IPS-NIHi11 (cell line): ENCODE measurements around the gene DOCK1.
"Not testable (repeated sequence)": the region's sequence is repeated elsewhere in the genome, so short reads cannot be mapped to it uniquely, and the experiment has no call there.

Source experiments
- DNase-seq: peaks from one replicate; pipeline ENCODE4 v3.0.0; 2012; ENCODE audit warnings: mixed read lengths, low spot score

The DOCK1 gene

DNA sequence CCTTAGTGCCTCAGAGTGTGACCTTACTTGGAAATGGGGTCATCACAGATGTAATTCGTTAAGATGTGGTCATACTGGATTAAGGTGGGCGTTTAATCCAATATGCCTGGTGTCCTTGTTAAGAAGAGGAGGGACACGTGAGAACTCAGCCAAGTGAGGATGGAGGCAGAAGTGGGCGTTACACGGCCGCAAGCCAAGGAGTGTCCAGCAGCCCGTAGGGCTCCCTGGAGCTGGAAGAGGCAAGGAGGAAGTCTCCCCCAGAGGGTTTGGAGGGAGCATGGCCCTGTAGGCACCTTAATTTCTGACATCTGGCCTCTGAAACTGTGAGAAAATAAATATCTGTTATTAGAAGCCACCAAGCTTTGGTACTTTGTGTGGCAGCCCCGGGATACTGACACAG is 21.3 kb downstream of the DOCK1 start:
- no peak for DNase-seq

DNA sequence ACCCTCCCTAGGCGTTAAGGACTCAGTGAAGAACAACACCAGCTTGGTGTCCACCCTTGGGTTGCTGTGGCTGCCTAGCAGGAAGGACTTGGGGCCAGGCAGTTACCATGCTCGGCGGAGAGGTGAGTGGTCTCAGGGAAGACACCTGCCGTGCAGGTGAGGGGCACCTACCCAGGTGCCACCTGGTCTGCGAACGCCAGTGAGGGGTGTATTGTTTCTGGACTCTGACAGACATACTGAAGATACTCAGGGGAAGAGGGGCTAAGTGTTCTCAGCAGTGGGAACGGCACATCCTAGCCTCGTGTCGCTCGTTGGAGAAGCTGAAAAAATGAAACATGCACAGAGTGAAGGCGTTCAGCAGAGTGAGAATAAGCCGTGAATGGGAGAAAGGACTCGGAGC is 22.6 kb downstream of the DOCK1 start:
- DNase-seq = no peak

DNA sequence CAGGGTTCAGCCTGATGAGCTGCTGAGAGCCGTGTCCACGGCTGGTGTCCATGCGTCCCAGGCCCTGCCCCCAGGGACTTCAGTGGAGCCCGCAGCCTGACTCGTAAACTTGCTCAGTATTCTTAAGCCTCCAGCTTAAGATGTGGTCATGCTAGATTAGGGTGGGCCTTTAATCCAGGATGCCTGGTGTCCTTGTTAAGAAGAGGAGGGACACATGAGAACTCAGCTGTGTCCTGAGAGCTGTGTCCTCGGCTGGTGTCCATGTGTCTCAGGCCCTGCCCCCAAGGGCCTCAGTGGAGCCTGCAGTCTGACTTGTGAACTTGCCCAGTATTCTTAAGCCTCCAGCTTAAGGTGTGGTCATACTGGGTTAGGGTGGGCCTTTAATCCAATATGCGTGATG is 23.0 kb downstream of the DOCK1 start:
- DNase-seq = no peak

GRCh38 chr10:126929391-126929790 is 24.2 kb downstream of the DOCK1 start:
- no peak for DNase-seq

GRCh38 chr10:126930131-126930882 is 25.1 kb downstream of the DOCK1 start:
- DNase-seq = no peak

- no peak for DNase-seq
These were observed 25.8 kb downstream of the DOCK1 start for GRCh38 chr10:126930883-126931503.

DNA sequence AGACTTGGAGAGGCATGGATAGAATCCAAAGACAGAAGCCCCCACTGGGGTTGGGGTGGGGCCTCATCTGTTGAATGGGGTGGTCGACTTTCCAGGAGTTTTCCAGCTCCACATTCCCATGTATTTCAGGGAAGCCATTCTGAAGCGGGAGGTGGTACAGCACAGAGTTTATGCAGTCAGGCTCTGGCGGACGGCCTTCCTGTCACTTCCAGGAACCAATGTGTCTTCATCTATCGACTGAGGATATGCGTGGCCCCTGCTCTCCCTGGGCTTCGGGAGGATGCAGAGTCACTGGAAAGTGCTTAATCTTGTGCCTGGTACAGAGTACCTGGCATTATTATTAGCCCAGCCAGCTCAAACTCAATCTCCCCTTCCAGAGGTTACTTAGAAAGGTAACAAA is 26.3 kb downstream of the DOCK1 start:
- no peak for DNase-seq

DNA sequence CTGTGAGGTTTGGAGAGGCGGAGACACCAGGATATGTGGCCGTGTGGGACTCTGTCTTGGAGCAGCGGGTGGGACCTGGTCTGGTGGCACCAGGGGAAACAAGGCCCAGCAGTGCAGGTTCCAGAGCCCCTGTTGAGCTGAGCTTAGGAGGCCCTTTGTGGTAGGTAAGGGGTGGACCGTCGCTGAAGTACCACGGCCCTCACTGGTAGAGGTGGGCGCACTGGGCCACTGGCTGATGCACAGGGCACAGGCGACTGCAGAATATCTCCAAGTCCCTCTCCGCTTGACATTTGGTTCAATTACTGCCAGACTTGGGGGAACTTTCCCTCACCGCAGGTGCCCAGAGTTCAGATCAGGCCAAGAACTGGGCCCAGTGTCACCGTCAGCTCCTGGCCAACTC is 27.3 kb downstream of the DOCK1 start:
- no peak for DNase-seq

DNA sequence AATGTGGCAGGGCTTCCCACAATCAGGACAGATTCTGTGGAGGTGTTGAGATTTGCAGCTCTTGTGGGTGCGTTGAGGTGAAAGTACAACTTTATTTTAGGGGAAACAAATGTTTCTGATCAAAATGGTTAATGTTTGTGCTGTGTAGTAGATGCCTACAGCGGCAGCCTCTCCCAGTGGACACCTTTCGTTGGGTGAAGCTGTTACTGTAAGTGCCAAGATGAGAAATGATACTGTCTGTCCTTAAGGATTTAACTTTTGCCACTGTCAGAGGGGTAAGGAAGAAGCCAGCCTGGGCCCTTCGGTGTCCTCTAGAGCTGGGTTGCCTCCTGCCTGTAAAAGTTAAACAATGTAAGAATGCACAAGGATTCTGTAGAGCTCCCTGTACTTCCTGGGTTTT is 27.9 kb downstream of the DOCK1 start:
- DNase-seq = no peak

DNA sequence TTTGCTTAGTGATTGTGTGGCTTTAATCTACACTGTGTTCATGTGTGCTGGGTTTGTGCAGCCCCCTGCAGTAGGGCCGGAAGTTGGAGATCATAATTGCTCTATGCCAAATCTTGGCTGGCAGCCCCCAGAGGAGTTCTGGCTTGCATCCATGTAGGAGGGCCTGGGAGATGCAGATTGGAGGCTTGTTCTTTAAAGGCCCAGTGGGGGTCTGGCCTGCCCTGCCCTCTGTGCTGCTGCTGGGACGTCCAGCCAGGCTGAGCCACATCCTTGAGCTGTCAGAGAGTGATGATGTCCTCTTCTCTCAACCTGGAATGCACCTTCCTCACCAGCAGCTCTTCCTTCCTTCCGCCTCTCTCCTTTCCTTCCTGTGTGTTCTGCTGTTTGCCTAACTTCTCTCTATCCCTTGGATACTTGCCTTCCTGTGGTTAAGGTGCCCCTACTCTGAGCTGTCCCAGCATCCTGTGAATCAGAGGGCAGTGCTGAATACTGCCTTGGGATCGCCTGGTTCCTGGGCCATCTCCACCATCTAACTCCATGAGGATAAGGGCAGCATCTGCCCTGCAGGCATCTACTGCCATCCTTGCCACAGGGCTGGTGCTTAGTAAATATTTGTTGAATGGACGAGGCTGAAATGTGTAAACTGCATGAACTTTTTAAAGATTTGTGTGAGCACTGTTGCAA is 30.2 kb downstream of the DOCK1 start:
- DNase-seq = peak; percentile 41

- DNase-seq = no peak
These were observed 31.8 kb downstream of the DOCK1 start for GRCh38 chr10:126937026-126937425.

DNA sequence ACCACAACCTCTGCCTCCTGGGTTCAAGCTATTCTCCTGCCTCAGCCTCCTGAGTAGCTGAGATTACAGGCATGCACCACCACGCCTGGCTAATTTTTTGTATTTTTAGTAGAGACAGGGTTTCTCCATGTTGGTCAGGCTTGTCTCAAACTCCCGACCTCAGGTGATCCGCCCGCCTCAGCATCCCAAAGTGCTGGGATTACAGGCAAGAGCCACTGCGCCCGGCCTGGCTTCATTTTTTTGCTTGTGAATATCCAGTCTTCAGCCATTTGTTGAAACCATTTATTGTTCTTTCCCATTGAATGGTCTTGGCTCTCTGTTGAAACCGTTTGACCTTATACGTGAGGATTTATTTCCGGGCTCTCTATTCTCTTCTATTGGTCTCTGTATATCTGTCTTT is 32.9 kb downstream of the DOCK1 start:
- not testable (repeated sequence) for DNase-seq

GRCh38 chr10:126939706-126940105 is 34.5 kb downstream of the DOCK1 start:
- no peak for DNase-seq

GRCh38 chr10:126940670-126941310 is 35.6 kb downstream of the DOCK1 start:
- no peak for DNase-seq

DNA sequence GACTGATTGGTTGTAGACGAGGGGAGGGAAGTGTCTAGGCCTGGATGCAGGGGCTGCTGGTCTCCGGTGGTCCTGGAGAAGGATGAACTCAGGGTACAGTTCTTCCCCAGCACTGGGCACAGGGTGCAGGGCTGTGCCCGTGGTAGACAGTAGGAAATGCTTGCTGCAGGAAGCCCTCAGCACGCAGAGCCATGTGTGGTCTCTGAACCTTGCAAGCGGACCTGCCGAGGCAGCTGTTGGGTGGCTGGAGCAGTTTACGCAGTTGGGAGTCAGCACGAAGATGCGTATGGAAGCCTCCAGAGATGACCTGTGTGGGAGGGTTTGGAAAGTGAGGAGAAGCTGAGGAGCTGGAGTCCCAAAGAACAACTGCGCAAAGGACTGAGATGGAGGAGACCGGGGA is 39.0 kb downstream of the DOCK1 start:
- DNase-seq = no peak

DNA sequence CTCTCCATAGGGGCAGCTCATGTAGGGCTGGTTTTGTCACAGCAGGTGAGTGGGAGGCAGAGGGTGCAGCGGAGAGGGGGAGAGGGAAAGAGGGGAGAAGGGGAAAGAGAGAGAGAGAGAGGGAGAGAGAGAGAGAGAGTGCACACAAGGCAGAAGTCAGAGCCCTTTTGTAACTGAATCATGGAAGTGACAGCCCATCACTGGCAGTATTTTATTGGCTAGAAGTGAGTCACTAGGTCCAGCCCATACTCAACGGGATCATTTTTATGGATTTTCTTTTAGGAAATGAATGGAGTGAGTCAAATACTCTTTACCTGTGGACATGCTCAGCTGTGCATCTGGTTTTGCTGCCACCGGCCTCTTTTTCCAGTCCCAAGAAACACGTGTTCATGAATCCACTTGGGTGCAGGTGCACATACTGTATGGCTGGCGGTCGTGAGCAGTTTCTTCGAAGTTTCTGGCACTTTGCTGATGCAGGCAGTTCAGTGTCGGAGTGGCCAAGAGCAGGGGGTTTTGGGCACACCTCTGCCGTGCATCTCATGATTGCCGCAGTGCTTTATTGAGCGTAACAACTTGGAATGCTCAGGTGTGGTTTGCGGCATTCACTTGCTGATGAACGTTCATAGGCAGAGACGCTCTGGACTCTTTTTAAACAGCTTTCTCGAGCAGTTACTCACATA is 40.3 kb downstream of the DOCK1 start:
- DNase-seq = no peak

GRCh38 chr10:126946746-126947145 is 41.5 kb downstream of the DOCK1 start:
- DNase-seq = no peak

GRCh38 chr10:126948355-126949160 is 43.3 kb downstream of the DOCK1 start:
- DNase-seq = no peak

DNA sequence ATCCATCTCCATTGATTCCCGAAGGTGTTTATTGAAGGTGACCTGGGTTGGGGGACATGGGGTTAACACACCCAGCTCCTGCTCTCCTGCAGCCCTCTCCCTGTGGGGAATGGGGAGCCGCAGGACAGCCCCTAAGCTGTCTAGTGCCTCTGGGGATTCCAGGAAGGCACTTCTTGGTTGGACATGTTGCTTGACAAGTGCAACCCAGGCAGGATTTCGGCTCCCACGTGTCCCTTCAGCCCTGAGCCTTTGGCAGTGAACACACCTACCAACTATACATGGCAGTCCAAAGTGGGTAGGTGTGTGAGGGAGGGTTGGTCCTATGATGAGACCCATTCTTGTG is 43.9 kb downstream of the DOCK1 start:
- no peak for DNase-seq

- no peak for DNase-seq
These were observed 45.3 kb downstream of the DOCK1 start for GRCh38 chr10:126950401-126951105.

DNA sequence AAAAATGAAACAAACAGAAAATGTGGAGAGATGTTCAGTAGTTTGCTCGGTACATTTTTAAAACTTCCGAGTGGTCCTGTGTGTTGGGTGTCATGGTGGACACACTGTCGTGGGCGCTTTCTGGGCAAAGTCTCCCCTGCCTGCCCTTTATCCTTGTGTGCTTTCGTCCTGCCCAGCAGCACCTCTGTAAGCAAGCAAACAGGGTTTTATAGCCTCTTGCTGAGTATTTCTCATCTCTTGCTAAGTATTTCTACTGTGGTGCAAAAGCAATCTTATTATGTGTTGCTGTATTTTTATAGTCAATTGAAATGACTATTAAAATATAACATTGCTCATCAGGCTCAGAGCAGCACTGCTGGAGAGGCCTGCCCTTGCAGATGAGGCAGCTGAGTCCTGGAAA is 48.7 kb downstream of the DOCK1 start:
- no peak for DNase-seq
